Esophagus muscularis mucosa (tissue), 4 donors: ENCODE results near the gene UBR3.

Source experiments
- EP300 ChIP-seq: sonication (generic); formaldehyde crosslinking; IDR thresholded peaks from one replicate; pipeline ENCODE4 v1.6.1; 2017; ENCODE audit warnings: antibody characterized with exemption
- POLR2A ChIP-seq: fragments of 450-650 bp; IDR thresholded peaks from one replicate; pipeline ENCODE4 v1.6.1; 2017; ENCODE audit warnings: antibody characterized with exemption, moderate library complexity, mild to moderate bottlenecking, low read depth
- POLR2AphosphoS5 ChIP-seq, 2 donors: sonication (generic); formaldehyde crosslinking; IDR thresholded peaks; one replicate each; pipeline ENCODE4 v1.6.1; 2017; ENCODE audit warnings: antibody characterized with exemption in 2 of 2
- TF ChIP-seq, protein P1 (sequence below), 3 experiments: fragments of 200-600 bp in 2 of 3; fragments of 450-650 bp in 1 of 3; sonication (generic) in 2 of 3; IDR thresholded peaks; one replicate each; pipeline ENCODE4 v1.5.1; 2017 to 2019; ENCODE audit warnings: antibody characterized with exemption in 3 of 3, mild to moderate bottlenecking in 2 of 3, moderate library complexity in 1 of 3

DNA sequence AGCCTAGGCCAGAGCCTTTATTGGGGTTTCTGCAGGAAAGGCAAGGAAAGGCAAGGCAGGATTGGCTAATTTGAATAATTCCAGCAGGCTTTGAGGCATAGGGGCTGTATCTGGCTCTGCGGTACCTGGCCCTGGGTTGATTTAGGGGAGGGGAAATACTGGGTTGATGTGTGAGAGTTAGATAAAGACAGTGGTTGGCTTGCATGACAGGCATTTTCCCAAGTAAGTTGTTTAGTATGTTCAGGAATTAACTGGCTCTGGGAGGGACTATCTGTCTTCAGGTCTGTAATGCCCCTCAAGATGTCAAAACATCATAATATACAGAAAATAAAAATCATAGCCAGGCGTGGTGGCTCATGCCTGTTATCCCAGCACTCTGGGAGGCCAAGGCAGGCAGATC, 98.7 kb downstream of the UBR3 start:
- TF ChIP-seq, protein P1, sequence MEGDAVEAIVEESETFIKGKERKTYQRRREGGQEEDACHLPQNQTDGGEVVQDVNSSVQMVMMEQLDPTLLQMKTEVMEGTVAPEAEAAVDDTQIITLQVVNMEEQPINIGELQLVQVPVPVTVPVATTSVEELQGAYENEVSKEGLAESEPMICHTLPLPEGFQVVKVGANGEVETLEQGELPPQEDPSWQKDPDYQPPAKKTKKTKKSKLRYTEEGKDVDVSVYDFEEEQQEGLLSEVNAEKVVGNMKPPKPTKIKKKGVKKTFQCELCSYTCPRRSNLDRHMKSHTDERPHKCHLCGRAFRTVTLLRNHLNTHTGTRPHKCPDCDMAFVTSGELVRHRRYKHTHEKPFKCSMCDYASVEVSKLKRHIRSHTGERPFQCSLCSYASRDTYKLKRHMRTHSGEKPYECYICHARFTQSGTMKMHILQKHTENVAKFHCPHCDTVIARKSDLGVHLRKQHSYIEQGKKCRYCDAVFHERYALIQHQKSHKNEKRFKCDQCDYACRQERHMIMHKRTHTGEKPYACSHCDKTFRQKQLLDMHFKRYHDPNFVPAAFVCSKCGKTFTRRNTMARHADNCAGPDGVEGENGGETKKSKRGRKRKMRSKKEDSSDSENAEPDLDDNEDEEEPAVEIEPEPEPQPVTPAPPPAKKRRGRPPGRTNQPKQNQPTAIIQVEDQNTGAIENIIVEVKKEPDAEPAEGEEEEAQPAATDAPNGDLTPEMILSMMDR (IDR thresholded peaks at IDR 0.05) = no peak
- TF ChIP-seq POLR2A (no peak), EP300 (no peak), POLR2AphosphoS5 (IDR thresholded peaks at IDR 0.05) (no peak)
